Measurements from ENCODE around the gene CMTR1.

CMTR1 gene

GRCh38 chr6:37501632-37502491 is 68.8 kb downstream of the CMTR1 start:
- DNase-seq = no peak
- in situ Hi-C loops (cut with HindIII; ENCODE audit: low pct_ligation_motif_present, low pct_unique_long_range_greater_than_20kb, low sequenced_read_pairs) = no loop called here

GRCh38 chr6:37502703-37503291 is 69.8 kb downstream of the CMTR1 start:
- in situ Hi-C loops (cut with HindIII; ENCODE audit: low pct_ligation_motif_present, low pct_unique_long_range_greater_than_20kb, low sequenced_read_pairs) = no loop called here
- no peak for DNase-seq

GRCh38 chr6:37503309-37503965 is 70.4 kb downstream of the CMTR1 start:
- no peak for DNase-seq
- in situ Hi-C loops (cut with HindIII; ENCODE audit: low pct_ligation_motif_present, low pct_unique_long_range_greater_than_20kb, low sequenced_read_pairs) = no loop called here

GRCh38 chr6:37504024-37504423 is 71.0 kb downstream of the CMTR1 start:
- no peak for DNase-seq
- in situ Hi-C loops (cut with HindIII; ENCODE audit: low pct_ligation_motif_present, low pct_unique_long_range_greater_than_20kb, low sequenced_read_pairs) = no loop called here

GRCh38 chr6:37506479-37506878 is 73.5 kb downstream of the CMTR1 start:
- in situ Hi-C loops (cut with HindIII; ENCODE audit: low pct_ligation_motif_present, low pct_unique_long_range_greater_than_20kb, low sequenced_read_pairs) = no loop called here
- no peak for DNase-seq

GRCh38 chr6:37507077-37507476 is 74.1 kb downstream of the CMTR1 start:
- no peak for DNase-seq
- in situ Hi-C loops (cut with HindIII; ENCODE audit: low pct_ligation_motif_present, low pct_unique_long_range_greater_than_20kb, low sequenced_read_pairs) = no loop called here

- no peak for DNase-seq
- in situ Hi-C loops (cut with HindIII; ENCODE audit: low pct_ligation_motif_present, low pct_unique_long_range_greater_than_20kb, low sequenced_read_pairs) = no loop called here
Measured at GRCh38 chr6:37507690-37508421, 74.8 kb downstream of the CMTR1 start.

- in situ Hi-C loops (cut with HindIII; ENCODE audit: low pct_ligation_motif_present, low pct_unique_long_range_greater_than_20kb, low sequenced_read_pairs) = no loop called here
Measured at GRCh38 chr6:37511201-37511600, 78.2 kb downstream of the CMTR1 start.

GRCh38 chr6:37511910-37512399 is 78.9 kb downstream of the CMTR1 start:
- in situ Hi-C loops (cut with HindIII; ENCODE audit: low pct_ligation_motif_present, low pct_unique_long_range_greater_than_20kb, low sequenced_read_pairs) = no loop called here
- DNase-seq = no peak

More at GRCh38 chr6:37511201-37511600, 78.2 kb downstream of the CMTR1 start:
- no peak for DNase-seq

- in situ Hi-C loops (cut with HindIII; ENCODE audit: low pct_ligation_motif_present, low pct_unique_long_range_greater_than_20kb, low sequenced_read_pairs) = no loop called here
- no peak for DNase-seq
Measured at GRCh38 chr6:37512400-37513011, 79.5 kb downstream of the CMTR1 start.

GRCh38 chr6:37513155-37513554 is 80.1 kb downstream of the CMTR1 start:
- in situ Hi-C loops (cut with HindIII; ENCODE audit: low pct_ligation_motif_present, low pct_unique_long_range_greater_than_20kb, low sequenced_read_pairs) = no loop called here
- no peak for DNase-seq

GRCh38 chr6:37513576-37513975 is 80.6 kb downstream of the CMTR1 start:
- in situ Hi-C loops (cut with HindIII; ENCODE audit: low pct_ligation_motif_present, low pct_unique_long_range_greater_than_20kb, low sequenced_read_pairs) = no loop called here
- DNase-seq = no peak

- in situ Hi-C loops (cut with HindIII; ENCODE audit: low pct_ligation_motif_present, low pct_unique_long_range_greater_than_20kb, low sequenced_read_pairs) = no loop called here
- no peak for DNase-seq
Measured at GRCh38 chr6:37514321-37514771, 81.3 kb downstream of the CMTR1 start.

- in situ Hi-C loops (cut with HindIII; ENCODE audit: low pct_ligation_motif_present, low pct_unique_long_range_greater_than_20kb, low sequenced_read_pairs) = no loop called here
Measured at GRCh38 chr6:37514837-37515236, 81.8 kb downstream of the CMTR1 start.

GRCh38 chr6:37515712-37516075 is 82.7 kb downstream of the CMTR1 start:
- in situ Hi-C loops (cut with HindIII; ENCODE audit: low pct_ligation_motif_present, low pct_unique_long_range_greater_than_20kb, low sequenced_read_pairs) = no loop called here
- DNase-seq = no peak

More at GRCh38 chr6:37514837-37515236, 81.8 kb downstream of the CMTR1 start:
- no peak for DNase-seq

- in situ Hi-C loops (cut with HindIII; ENCODE audit: low pct_ligation_motif_present, low pct_unique_long_range_greater_than_20kb, low sequenced_read_pairs) = no loop called here
- no peak for DNase-seq
Measured at GRCh38 chr6:37516076-37516919, 83.3 kb downstream of the CMTR1 start.

- in situ Hi-C loops (cut with HindIII; ENCODE audit: low pct_ligation_motif_present, low pct_unique_long_range_greater_than_20kb, low sequenced_read_pairs) = no loop called here
- DNase-seq = no peak
Measured at GRCh38 chr6:37516920-37517405, 83.9 kb downstream of the CMTR1 start.

All from ACHN (cell line).